NT2/D1 (cell line): ENCODE results near the gene ADSL.

ENCODE experiments used
- SUZ12 ChIP-seq: IDR thresholded peaks from 2 replicates; pipeline ENCODE4 v1.6.1; 2011; ENCODE audit not compliant: insufficient read length, insufficient read depth; ENCODE audit errors: extremely low read depth
- YY1 ChIP-seq: IDR thresholded peaks from 2 replicates; pipeline ENCODE4 v1.6.1; 2011; ENCODE audit not compliant: insufficient read length, insufficient read depth
- ZNF274 ChIP-seq: IDR thresholded peaks from 2 replicates; pipeline ENCODE4 v1.6.1; 2011; ENCODE audit warnings: mild to moderate bottlenecking, low read depth, low read length

GRCh38 chr22:40381461-40381860 lies 35.2 kb downstream of the ADSL start:
- TF ChIP-seq ZNF274 (no peak), YY1 (no peak), SUZ12 (no peak)
